Activated T-cell treated with anti-CD3 and anti-CD28 coated beads, Interleukin-2, amount 50 U/mL, for 48 hours (primary cell): ENCODE results near the gene PRSS53.
"Not testable (repeated sequence)": the region's sequence is repeated elsewhere in the genome, so short reads cannot be mapped to it uniquely, and the experiment has no call there.

Source experiments
- DNase-seq, 2 experiments: peaks; one replicate each; pipeline ENCODE4 v3.0.0-alpha.2; 2020

The PRSS53 gene

GRCh38 chr16:31088459-31089183 lies at the start of gene PRSS53:
Gene PRSS53 (minus strand): TSS chr16:31088943. CDS start chr16:31088809, 134 bp downstream.
- DNase-seq, result no peak

DNA sequence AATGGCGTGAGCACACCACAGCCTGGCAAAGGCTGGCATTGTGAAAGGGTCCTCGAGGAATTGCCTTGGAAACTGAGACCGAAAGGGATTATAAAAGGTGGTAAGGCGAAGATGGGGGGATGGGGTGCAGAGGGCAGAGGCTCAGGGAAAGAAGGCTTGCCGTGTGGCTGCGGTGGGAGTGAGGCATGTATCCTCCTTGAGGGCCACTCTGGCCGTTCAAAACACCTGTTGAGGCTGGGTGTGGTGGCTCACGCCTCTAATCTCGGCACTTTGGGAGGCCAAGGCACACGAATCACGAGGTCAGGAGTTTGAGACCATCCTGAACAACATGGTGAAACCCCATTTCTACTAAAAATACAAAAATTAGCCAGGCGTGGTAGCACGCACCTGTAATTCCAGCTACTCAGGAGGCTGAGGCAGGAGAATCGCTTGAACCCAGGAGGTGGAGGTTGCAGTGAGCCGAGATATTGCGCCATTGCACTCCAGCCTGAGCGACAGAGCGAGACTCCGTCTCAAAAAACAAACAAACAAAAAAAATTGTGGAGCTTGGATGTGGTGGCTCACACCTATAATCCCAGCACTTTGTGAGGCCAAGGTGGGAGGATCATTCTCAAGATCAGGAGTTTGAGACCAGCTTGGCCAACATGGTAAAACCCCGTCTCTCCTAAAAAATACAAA lies 48.2 kb upstream of the PRSS53 start:
- DNase-seq, result not testable (repeated sequence)

- DNase-seq, result no peak
Measured at GRCh38 chr16:31136287-31136662, 47.5 kb upstream of the PRSS53 start.

GRCh38 chr16:31135535-31136286 lies 47.0 kb upstream of the PRSS53 start, which contains the start of gene PRSS8:
Gene PRSS8 (minus strand): TSS chr16:31135727. CDS start chr16:31135498, 229 bp downstream.
- DNase-seq, result peak in 1 of 2 experiments; percentile 28

DNA sequence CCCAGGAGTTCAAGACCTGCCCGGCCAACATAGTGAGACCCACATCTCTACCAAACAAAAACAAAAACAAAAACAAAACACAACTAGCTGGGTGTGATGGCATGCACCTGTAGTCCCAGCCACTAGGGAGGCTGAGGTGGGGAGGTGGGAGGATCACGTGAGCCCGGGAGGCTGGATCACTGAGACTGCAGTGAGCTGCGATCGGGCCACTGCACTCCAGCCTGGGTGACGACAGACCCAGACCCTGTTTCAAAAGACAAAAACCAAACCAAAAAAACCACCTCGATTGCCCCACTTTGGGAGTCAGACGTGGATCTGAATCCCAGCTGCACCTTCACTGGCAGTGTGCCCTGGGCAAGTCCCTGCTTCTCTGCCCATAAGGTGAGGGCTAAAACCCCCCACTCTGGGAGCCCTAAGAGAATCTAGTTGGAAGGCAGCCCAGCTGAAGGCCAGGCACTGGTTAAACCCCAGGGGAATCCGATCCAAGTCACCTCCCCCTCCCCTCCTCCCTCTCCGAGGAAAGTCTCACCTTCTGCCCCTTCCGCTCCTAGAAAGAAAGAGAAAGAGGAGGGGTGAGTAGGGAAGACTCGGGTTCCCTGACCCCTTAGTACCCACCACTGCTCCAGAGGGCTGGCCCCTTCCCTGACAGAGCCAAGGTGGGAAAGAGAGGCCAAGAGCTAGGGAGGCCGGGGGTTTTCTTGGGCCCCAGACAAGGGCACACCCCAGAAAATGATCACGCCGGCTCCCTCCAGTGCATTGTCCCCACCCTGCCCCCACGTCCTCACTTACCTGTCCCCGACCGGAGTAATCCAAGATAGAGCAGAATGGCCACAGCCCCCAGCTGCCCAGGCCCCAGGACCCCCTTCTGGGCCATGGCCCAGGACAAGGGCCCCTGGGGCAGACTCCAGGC lies 46.1 kb upstream of the PRSS53 start:
- DNase-seq, result no peak

GRCh38 chr16:31134091-31134571 lies 45.4 kb upstream of the PRSS53 start:
- DNase-seq, result no peak

DNA sequence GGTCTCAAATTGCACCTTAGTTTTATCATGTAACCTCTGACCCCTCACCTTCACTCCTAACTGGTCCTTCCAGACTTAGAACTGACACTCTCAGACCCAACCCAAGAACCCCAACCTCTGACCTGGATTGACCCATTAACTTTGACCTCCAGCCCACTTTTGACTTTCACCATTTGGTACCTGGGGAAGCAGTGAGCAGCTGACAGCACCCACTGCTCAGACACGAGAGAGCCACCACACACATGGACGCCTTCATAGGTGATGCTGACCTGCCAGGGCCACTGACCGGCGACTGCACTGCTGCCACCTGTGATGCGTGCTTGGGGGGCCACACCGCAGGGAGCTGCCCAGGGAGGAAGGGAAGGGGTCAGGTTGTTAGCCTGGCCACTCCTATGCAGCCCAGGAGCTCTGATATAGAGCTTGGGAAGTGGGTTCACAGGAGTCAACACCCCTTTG lies 44.3 kb upstream of the PRSS53 start:
- no peak for DNase-seq

GRCh38 chr16:31132303-31132979 lies 43.7 kb upstream of the PRSS53 start:
- DNase-seq, result no peak

DNA sequence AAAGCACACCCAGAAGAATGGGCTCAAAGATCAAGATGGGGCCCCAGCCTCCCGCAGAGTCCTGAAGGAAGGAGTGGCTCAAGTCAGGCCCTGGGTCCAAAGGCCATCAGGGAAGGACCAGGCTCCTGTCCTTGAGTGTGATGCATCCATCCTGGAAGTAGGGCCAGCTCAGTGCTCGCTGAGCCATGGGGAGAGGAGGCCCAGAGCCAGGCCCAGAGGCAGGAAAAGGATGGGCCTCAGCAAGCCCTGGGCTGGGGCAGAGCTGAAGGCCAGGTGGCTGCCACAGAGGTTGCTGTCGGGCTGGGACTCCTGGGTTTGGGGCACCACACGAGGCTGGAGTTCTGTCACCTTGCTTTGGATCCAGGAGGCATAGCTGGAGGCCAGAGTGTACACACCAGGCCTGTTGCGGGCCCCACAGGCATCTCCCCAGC lies 43.1 kb upstream of the PRSS53 start:
- DNase-seq, result no peak

DNA sequence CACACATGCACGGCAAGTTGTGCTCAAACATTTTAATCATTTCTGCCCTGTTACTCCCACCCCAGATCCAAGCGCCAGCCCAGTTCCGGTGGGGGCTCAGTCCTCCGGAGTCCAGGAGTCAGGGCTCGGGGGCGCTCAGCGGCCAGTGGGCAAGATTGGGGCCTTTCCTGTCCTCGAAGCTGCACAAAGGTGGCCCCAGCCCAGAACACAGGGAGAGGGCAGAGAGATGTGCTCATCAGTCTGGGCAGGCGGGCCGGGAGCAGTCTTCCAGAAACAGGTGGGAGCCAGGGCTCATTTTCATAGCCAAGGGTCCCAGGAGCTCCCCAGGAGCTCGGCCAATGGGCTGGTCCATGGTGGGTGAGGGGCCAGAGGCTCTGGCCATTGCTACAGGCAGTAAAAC lies 42.7 kb upstream of the PRSS53 start:
- DNase-seq, result no peak

DNA sequence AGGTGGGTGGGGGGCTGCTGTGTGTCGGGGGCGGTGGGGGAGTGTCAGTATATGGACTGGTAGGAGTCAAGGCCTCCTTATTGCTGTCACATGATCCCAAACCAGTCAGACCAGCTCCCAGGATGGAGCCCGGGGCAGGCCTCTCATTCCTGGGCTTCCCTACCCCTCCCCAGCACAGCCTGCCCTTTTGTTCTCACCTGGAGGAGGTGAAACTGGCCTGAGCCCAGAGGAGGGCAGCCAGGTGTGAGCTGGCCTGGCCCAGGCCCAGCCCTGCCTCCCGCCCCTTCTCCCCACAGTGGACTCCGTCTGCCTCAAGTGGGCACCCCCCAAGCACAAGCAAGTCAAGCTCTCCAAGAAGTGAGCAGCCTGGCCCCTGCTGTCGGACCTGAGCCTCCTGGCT lies 42.2 kb upstream of the PRSS53 start:
- DNase-seq, result no peak

DNA sequence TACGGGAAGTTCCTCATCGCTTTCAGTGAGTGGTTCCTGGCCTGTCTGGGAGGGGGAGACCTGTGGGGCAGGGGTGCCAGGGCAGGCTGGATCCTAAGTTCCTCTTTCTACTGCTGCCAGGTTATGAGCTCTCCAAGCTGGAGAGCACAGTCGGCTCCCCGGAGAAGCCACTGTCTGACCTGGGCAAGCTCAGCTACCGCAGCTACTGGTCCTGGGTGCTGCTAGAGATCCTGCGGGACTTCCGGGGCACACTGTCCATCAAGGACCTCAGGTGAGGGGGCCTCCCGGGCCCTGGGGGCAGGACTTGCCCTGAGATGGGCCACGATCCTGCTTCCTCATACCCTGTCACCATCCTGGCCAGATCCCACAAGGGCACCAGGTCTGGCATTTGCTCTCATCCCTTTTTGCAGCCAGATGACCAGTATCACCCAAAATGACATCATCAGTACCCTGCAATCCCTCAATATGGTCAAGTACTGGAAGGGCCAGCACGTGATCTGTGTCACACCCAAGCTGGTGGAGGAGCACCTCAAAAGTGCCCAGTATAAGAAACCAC lies 41.7 kb upstream of the PRSS53 start:
- no peak for DNase-seq

GRCh38 chr16:31129568-31130335 lies 41.0 kb upstream of the PRSS53 start:
- DNase-seq, result no peak

- no peak for DNase-seq
Measured at GRCh38 chr16:31128711-31129567, 40.2 kb upstream of the PRSS53 start.

DNA sequence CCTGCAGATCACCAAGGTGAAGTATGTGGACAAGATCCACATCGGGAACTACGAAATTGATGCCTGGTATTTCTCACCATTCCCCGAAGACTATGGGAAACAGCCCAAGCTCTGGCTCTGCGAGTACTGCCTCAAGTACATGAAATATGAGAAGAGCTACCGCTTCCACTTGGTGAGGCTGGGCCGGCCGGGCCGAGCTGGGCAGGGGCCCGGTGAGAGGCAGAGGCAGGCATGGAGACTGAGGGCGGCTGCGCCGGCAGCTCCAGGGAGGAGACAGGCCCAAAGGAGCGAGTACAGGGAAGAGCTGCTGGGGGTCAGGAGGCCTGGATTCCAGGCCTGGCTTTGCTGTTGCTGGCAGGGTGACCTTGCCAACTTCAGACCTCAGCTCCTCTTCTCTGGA lies 38.4 kb upstream of the PRSS53 start:
- no peak for DNase-seq

GRCh38 chr16:31125844-31126243 lies 37.1 kb upstream of the PRSS53 start:
- no peak for DNase-seq

- no peak for DNase-seq
Measured at GRCh38 chr16:31120129-31120528, 31.4 kb upstream of the PRSS53 start.

GRCh38 chr16:31118223-31119155 lies 29.7 kb upstream of the PRSS53 start:
- no peak for DNase-seq
